SK-N-SH (cell line): Measurements from ENCODE around the gene FBXO33. TPM values are rescaled to one million over a fixed set of nuclear protein-coding genes. Genes with fewer than 3 reads are reported as not detected.

Source experiments
- CTCF ChIA-PET: fragments of 300-600, 350-600 bp; formaldehyde crosslinking; extraction: SDS; loops from one replicate; lab custom pipeline; 2021; lab: Yijun Ruan, JAX
- POLR2A ChIA-PET: fragments of 350-600 bp; sonication (Branson Sonifier 250); formaldehyde crosslinking; extraction: SDS; loops from one replicate; lab custom pipeline; 2020; ENCODE audit warnings: antibody characterized with exemption, inconsistent platforms; lab: Yijun Ruan, JAX
- DNase-seq: peaks from one replicate; pipeline ENCODE4 v3.0.0; 2012
- H2AFZ ChIP-seq: fragments of 200-600 bp; sonication (generic); 2 replicates; pipeline ENCODE4 v1.8.1; 2016; ENCODE audit warnings: antibody characterized with exemption, mild to moderate bottlenecking, low read depth
- H3F3A ChIP-seq: fragments of 200-600 bp; sonication (generic); replicated peaks from 2 replicates; pipeline ENCODE3; 2016; ENCODE audit warnings: antibody characterized with exemption, mild to moderate bottlenecking; ENCODE audit not compliant: insufficient read depth
- H3K27ac ChIP-seq, 2 experiments: fragments of 200-500 bp in 1 of 2; fragments of 200-600 bp in 1 of 2; sonication (Bioruptor generic) in 1 of 2; sonication (generic), shearing (Covaris generic) in 1 of 2; 2 replicates each; pipeline versions ENCODE4 v1.5.1 to v1.6.1; 2014 to 2016; ENCODE audit warnings: low read depth in 2 of 2, inconsistent platforms in 1 of 2, low read length in 1 of 2, mild to moderate bottlenecking in 1 of 2, mixed read lengths in 1 of 2
- H3K27me3 ChIP-seq: fragments of 200-600 bp; sonication (generic), shearing (Covaris generic); 2 replicates; pipeline ENCODE4 v1.6.1; 2016; ENCODE audit warnings: mixed run types; ENCODE audit not compliant: insufficient read depth
- H3K36me3 ChIP-seq, 2 experiments: fragments of 200-500 bp in 1 of 2; fragments of 200-600 bp in 1 of 2; sonication (Bioruptor generic) in 1 of 2; sonication (generic) in 1 of 2; replicated peaks in 1 of 2; 2 replicates each; pipeline versions ENCODE3 to v1.5.1; 2014 to 2016; ENCODE audit warnings: low read length in 1 of 2, mild to moderate bottlenecking in 1 of 2; ENCODE audit not compliant: insufficient read depth in 2 of 2, control insufficient read depth in 1 of 2
- H3K4me1 ChIP-seq, 2 experiments: fragments of 200-500 bp in 1 of 2; fragments of 200-600 bp in 1 of 2; sonication (Bioruptor generic) in 1 of 2; sonication (generic), shearing (Covaris generic) in 1 of 2; 2 replicates each; pipeline versions ENCODE4 v1.5.1 to v1.6.1; 2014 to 2016; ENCODE audit warnings: low read depth in 1 of 2, low read length in 1 of 2, mixed run types in 1 of 2; ENCODE audit not compliant: insufficient read depth in 2 of 2, control insufficient read depth in 1 of 2
- H3K4me2 ChIP-seq: fragments of 200-600 bp; sonication (generic), shearing (Covaris generic); 2 replicates; pipeline ENCODE4 v1.6.1; 2017; ENCODE audit warnings: mixed run types
- H3K4me3 ChIP-seq, 2 experiments: fragments of 200-500 bp in 1 of 2; fragments of 200-600 bp in 1 of 2; sonication (Bioruptor generic) in 1 of 2; sonication (generic), shearing (Covaris generic) in 1 of 2; 2 replicates each; pipeline versions ENCODE4 v1.5.1 to v1.8.1; 2014 to 2016; ENCODE audit warnings: low read depth in 2 of 2, inconsistent platforms in 1 of 2, low read length in 1 of 2, mild to moderate bottlenecking in 1 of 2, mixed read lengths in 1 of 2, moderate library complexity in 1 of 2
- H3K79me2 ChIP-seq: fragments of 200-600 bp; sonication (generic); 2 replicates; pipeline ENCODE4 v1.8.1; 2017; ENCODE audit warnings: mild to moderate bottlenecking; ENCODE audit not compliant: insufficient read depth
- H3K9ac ChIP-seq: fragments of 200-600 bp; sonication (generic); 2 replicates; pipeline ENCODE4 v1.6.1; 2017; ENCODE audit warnings: mixed run types
- H3K9me2 ChIP-seq: fragments of 200-600 bp; sonication (generic); 2 replicates; pipeline ENCODE4 v1.6.1; 2017; ENCODE audit warnings: mixed run types
- H3K9me3 ChIP-seq: fragments of 200-600 bp; sonication (generic); 2 replicates; pipeline ENCODE4 v1.6.1; 2017; ENCODE audit warnings: mixed run types, mild to moderate bottlenecking, moderate library complexity
- H4K20me1 ChIP-seq: fragments of 200-600 bp; sonication (generic); 2 replicates; pipeline ENCODE4 v1.6.1; 2017; ENCODE audit warnings: mild to moderate bottlenecking, mixed run types; ENCODE audit not compliant: insufficient read depth
- EP300 ChIP-seq, 2 experiments: IDR thresholded peaks; 2 replicates each; pipeline versions ENCODE4 v1.4.0 to v1.6.1; 2012; ENCODE audit warnings: borderline replicate concordance in 1 of 2, low read depth in 1 of 2, low read length in 1 of 2
- EZH2phosphoT487 ChIP-seq: fragments of 200-600 bp; sonication (generic); IDR thresholded peaks from 2 replicates; pipeline ENCODE4 v1.6.1; 2017; ENCODE audit warnings: low read depth, mixed run types, mild to moderate bottlenecking, antibody characterized with exemption, moderate library complexity, borderline replicate concordance
- FOSL2 ChIP-seq: IDR thresholded peaks from 2 replicates; pipeline ENCODE4 v1.4.0; 2012; ENCODE audit warnings: low read depth, mild to moderate bottlenecking, moderate library complexity, borderline replicate concordance
- IRF3 ChIP-seq: fragments of 150-350 bp; IDR thresholded peaks from 2 replicates; pipeline ENCODE4 v1.6.1; 2016; ENCODE audit warnings: mild to moderate bottlenecking, low read depth, low read length
- NRF1 ChIP-seq: IDR thresholded peaks from 2 replicates; pipeline ENCODE4 v1.6.1; 2012; ENCODE audit warnings: low read depth, mild to moderate bottlenecking, low read length
- REST ChIP-seq: IDR thresholded peaks from 2 replicates; pipeline ENCODE4 v1.6.1; 2012; ENCODE audit warnings: mild to moderate bottlenecking, low read depth, low read length, moderate library complexity
- SIN3A ChIP-seq: IDR thresholded peaks from 2 replicates; pipeline ENCODE4 v1.6.1; 2012; ENCODE audit warnings: low read depth, mild to moderate bottlenecking, low read length, moderate library complexity, borderline replicate concordance
- SMC3 ChIP-seq: IDR thresholded peaks from 2 replicates; pipeline ENCODE4 v1.6.1; 2012; ENCODE audit warnings: low read depth, low read length, improper control_type of control experiment
- TAF1 ChIP-seq: IDR thresholded peaks from 2 replicates; pipeline ENCODE4 v1.6.1; 2012; ENCODE audit warnings: low read depth, mild to moderate bottlenecking, low read length, moderate library complexity, borderline replicate concordance
- TEAD4 ChIP-seq: IDR thresholded peaks from 2 replicates; pipeline ENCODE4 v1.4.0; 2012; ENCODE audit warnings: mild to moderate bottlenecking, borderline replicate concordance; ENCODE audit not compliant: insufficient read depth
- USF2 ChIP-seq: fragments of 150-350 bp; IDR thresholded peaks from 2 replicates; pipeline ENCODE4 v1.6.1; 2017; ENCODE audit warnings: antibody characterized with exemption, low read length, low read depth, borderline replicate concordance
- WGBS: methylation state at CpG from one replicate; pipeline ENCODE4 v1.1.6; 2017; ENCODE audit warnings: low lambda C conversion rate; 5-methylcytosine and 5-hydroxymethylcytosine counted together
- polyA plus RNA-seq, 3 experiments: library from polyadenylated mRNA; depleted of rRNA; stranded (reverse); fragments of >200 nt; gene quantifications; 2 replicates each; pipeline ENCODE4 v1.2.3, GENCODE V29; 2012
- TF ChIP-seq, protein P1 (sequence below): IDR thresholded peaks from 2 replicates; pipeline ENCODE4; 2012
- TF ChIP-seq, protein P2 (sequence below): fragments of 200-600 bp; sonication (generic); IDR thresholded peaks from 2 replicates; pipeline ENCODE4 v1.6.1; 2017; ENCODE audit warnings: antibody characterized with exemption, mild to moderate bottlenecking, moderate library complexity

Gene FBXO33
- polyA plus RNA-seq, 1 of the 3 experiments (the other 2 are of a cell fraction) = 4.2 TPM

GRCh38 chr14:39393289-39393688, 38.9 kb downstream of the FBXO33 start (continued):
- TF ChIP-seq, protein P1, sequence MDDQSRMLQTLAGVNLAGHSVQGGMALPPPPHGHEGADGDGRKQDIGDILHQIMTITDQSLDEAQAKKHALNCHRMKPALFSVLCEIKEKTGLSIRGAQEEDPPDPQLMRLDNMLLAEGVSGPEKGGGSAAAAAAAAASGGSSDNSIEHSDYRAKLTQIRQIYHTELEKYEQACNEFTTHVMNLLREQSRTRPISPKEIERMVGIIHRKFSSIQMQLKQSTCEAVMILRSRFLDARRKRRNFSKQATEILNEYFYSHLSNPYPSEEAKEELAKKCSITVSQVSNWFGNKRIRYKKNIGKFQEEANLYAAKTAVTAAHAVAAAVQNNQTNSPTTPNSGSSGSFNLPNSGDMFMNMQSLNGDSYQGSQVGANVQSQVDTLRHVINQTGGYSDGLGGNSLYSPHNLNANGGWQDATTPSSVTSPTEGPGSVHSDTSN = no peak

DNA sequence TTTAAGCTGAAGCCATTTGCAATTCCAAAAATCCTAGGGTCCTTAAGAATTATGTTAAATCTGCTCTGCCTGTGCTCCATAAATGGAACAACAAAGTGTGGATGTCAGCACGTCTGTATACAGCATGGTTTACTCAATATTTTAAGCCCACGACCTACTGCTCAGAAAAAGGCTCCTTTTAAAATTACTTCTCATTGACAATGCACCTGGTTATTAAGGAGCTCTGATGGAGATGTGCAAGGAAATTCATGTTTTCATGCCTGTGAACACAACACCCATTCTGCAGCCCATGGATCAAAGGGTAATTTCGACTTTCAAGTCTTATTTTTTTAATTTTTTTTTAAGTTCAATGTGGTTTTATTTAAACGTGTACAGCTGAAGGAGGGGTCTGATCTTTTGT, 48.1 kb downstream of the FBXO33 start:
- Histone ChIP-seq H4K20me1 (no peaks in the 10 kb centered on the region), H3K9me2 (no peaks in the 10 kb centered on the region), H3F3A (no peaks in the 10 kb centered on the region), H3K9me3 (no peaks in the 10 kb centered on the region)
- TF ChIP-seq USF2 (no peak), EZH2phosphoT487 (no peak), TEAD4 (no peak), TAF1 (no peak), SMC3 (no peak), EP300 (IDR thresholded peaks at IDR 0.05; ENCODE audit: borderline replicate concordance in 1 of 2, low read depth in 1 of 2, low read length in 1 of 2) (no peak), FOSL2 (no peak), REST (no peak), SIN3A (no peak), IRF3 (no peak), NRF1 (no peak)
- TF ChIP-seq, protein P1 = no peak
- TF ChIP-seq, protein P2, sequence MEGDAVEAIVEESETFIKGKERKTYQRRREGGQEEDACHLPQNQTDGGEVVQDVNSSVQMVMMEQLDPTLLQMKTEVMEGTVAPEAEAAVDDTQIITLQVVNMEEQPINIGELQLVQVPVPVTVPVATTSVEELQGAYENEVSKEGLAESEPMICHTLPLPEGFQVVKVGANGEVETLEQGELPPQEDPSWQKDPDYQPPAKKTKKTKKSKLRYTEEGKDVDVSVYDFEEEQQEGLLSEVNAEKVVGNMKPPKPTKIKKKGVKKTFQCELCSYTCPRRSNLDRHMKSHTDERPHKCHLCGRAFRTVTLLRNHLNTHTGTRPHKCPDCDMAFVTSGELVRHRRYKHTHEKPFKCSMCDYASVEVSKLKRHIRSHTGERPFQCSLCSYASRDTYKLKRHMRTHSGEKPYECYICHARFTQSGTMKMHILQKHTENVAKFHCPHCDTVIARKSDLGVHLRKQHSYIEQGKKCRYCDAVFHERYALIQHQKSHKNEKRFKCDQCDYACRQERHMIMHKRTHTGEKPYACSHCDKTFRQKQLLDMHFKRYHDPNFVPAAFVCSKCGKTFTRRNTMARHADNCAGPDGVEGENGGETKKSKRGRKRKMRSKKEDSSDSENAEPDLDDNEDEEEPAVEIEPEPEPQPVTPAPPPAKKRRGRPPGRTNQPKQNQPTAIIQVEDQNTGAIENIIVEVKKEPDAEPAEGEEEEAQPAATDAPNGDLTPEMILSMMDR = no peak
- TF ChIP-seq, all 33 proteins: peak for 0
- ChIA-PET CTCF (no interaction called here), POLR2A (no interaction called here)
- no peak overlapping the region for H3K4me3 ChIP-seq
- H2AFZ ChIP-seq = no peak overlapping the region
- no peaks in the 10 kb centered on the region for H3K4me1 ChIP-seq
- H3K9ac ChIP-seq = no peak overlapping the region
- no peak overlapping the region for H3K27ac ChIP-seq
- no peaks in the 10 kb centered on the region for H3K36me3 ChIP-seq
- DNase-seq = no peak
- H3K27me3 ChIP-seq = no peaks in the 10 kb centered on the region
- H3K79me2 ChIP-seq = no peaks in the 10 kb centered on the region
- no peak overlapping the region for H3K4me2 ChIP-seq
- WGBS = 74% methylated on average over 4 of the region's 4 CpGs
